ENCODE results near the gene PROZ. TPM values are rescaled to one million over a fixed set of nuclear protein-coding genes. Genes with fewer than 3 reads are reported as not detected.

The PROZ gene
- total RNA-seq, 1 donor from 2014 or later, result not detected

- ATAC-seq, result no peak
- no peak for DNase-seq
- intact Hi-C loops (cut with micrococcal nuclease), result no loop called here
These were observed 31.7 kb downstream of the PROZ start for GRCh38 chr13:113190181-113190580.

- intact Hi-C loops (cut with micrococcal nuclease), result no loop called here
- no peak for ATAC-seq
These were observed 33.8 kb downstream of the PROZ start for GRCh38 chr13:113192279-113192678.

GRCh38 chr13:113192902-113193301, 34.5 kb downstream of the PROZ start:
- ATAC-seq, result no peak

More at GRCh38 chr13:113192279-113192678, 33.8 kb downstream of the PROZ start:
- no peak for DNase-seq

GRCh38 chr13:113195360-113195759, 36.9 kb downstream of the PROZ start:
- DNase-seq (no peak), ATAC-seq (no peak)
- intact Hi-C loops (cut with micrococcal nuclease), result no loop called here

More at GRCh38 chr13:113192902-113193301, 34.5 kb downstream of the PROZ start:
- DNase-seq, result no peak
- intact Hi-C loops (cut with micrococcal nuclease), result no loop called here

GRCh38 chr13:113196970-113197737, 38.7 kb downstream of the PROZ start:
- peak; percentile 71 for ATAC-seq
- no peak for DNase-seq
- intact Hi-C loops (cut with micrococcal nuclease), result no loop called here

- no peak for DNase-seq
- intact Hi-C loops (cut with micrococcal nuclease), result no loop called here
- no peak for ATAC-seq
These were observed 43.4 kb downstream of the PROZ start for GRCh38 chr13:113201815-113202214.

- ATAC-seq (peak; percentile 33), DNase-seq (no peak)
- intact Hi-C loops (cut with micrococcal nuclease), result no loop called here
These were observed 44.5 kb downstream of the PROZ start for GRCh38 chr13:113202912-113203311.

- DNase-seq (peak; percentile 81), ATAC-seq (peak; percentile 80)
- intact Hi-C loops (cut with micrococcal nuclease), result no loop called here
These were observed 45.3 kb downstream of the PROZ start for GRCh38 chr13:113203507-113204377.

GRCh38 chr13:113204378-113204734, 45.9 kb downstream of the PROZ start:
- ATAC-seq (peak; percentile 13), DNase-seq (peak; percentile 57)
- intact Hi-C loops (cut with micrococcal nuclease), result no loop called here

- DNase-seq (no peak), ATAC-seq (no peak)
- intact Hi-C loops (cut with micrococcal nuclease), result no loop called here
These were observed 47.0 kb downstream of the PROZ start for GRCh38 chr13:113205428-113205931.

- no peak for DNase-seq
- intact Hi-C loops (cut with micrococcal nuclease), result no loop called here
- no peak for ATAC-seq
These were observed 49.0 kb downstream of the PROZ start for GRCh38 chr13:113207460-113207859.

GRCh38 chr13:113207890-113208420, 49.5 kb downstream of the PROZ start:
- peak; percentile 57 for DNase-seq
- intact Hi-C loops (cut with micrococcal nuclease), result no loop called here
- peak; percentile 12 for ATAC-seq

GRCh38 chr13:113208421-113209335, 50.2 kb downstream of the PROZ start, which contains the start of gene PCID2:
Gene PCID2 (minus strand): TSS chr13:113208669. CDS start chr13:113208634, 35 bp downstream.
- peak; percentile 94 for DNase-seq
- peak; percentile 86 for ATAC-seq
- intact Hi-C loops (cut with micrococcal nuclease), result no loop called here

GRCh38 chr13:113209336-113209758, 50.9 kb downstream of the PROZ start, which contains the start of gene CUL4A:
Gene CUL4A (plus strand): TSS chr13:113209613. CDS start chr13:113209628, 15 bp downstream.
- intact Hi-C loops (cut with micrococcal nuclease), result no loop called here

GRCh38 chr13:113209759-113210421, 51.4 kb downstream of the PROZ start:
- DNase-seq (peak; percentile 67), ATAC-seq (peak; percentile 0)
- intact Hi-C loops (cut with micrococcal nuclease), result no loop called here

More at GRCh38 chr13:113209336-113209758, 50.9 kb downstream of the PROZ start, which contains the start of gene CUL4A:
- ATAC-seq (peak; percentile 81), DNase-seq (peak; percentile 91)

GRCh38 chr13:113210833-113211232, 52.4 kb downstream of the PROZ start:
- intact Hi-C loops (cut with micrococcal nuclease), result no loop called here
- DNase-seq, result no peak
- ATAC-seq, result no peak

- DNase-seq (no peak), ATAC-seq (no peak)
- intact Hi-C loops (cut with micrococcal nuclease), result no loop called here
These were observed 53.3 kb downstream of the PROZ start for GRCh38 chr13:113211774-113212173.
